Hematopoietic multipotent progenitor cell treated with erythropoietin and hydrocortisone succinate and interleukin-3 and kit ligand, for 8 days (in vitro differentiated cells): ENCODE data around the gene RGS12.

Experiments used
- DNase-seq: peaks from one replicate; pipeline ENCODE4 v3.0.0-alpha.2; 2015

RGS12 gene

GRCh38 chr4:3253808-3254207, 39.0 kb upstream of the RGS12 start:
- no peak for DNase-seq

DNA sequence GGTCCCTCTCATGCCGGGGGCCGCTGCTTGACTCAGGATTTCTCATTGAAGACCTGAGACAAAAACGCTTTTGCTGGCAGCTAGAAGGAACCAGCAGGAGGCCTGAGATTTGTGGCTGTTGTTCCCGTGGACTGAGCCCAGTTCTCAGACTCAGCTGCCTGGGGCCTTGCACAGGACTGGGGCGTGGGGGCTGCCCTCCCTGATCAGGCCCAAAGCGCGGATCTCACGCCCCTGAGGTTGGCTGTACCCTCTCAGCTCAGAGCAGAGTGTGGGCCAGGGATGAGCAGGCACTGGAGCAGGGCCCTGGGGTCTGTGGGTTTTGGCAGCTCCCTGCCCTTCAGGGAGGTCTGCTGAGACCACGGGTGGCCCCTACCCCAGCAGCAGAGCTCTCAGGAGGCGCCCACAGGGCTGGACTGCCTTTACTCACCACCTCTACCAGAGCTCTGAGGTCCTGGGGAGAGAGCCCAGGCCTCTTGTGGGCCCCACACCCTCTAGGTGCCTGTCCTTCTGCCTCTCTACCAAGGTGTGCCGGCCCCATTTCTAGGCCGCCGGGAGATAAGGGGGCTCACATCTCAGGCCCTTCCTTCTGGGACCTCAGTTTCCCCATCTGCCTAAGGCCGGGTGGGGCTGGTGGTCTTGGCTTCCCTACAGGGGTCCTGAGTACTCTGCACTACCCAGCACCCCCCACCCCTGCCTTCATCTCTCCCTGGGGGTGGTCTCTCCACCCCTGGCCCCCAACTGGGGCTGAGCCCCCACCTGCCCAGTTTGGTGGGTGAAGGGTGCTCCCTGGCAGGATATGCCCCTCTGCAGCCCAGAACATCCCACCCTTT, 38.3 kb upstream of the RGS12 start:
- no peak for DNase-seq

DNA sequence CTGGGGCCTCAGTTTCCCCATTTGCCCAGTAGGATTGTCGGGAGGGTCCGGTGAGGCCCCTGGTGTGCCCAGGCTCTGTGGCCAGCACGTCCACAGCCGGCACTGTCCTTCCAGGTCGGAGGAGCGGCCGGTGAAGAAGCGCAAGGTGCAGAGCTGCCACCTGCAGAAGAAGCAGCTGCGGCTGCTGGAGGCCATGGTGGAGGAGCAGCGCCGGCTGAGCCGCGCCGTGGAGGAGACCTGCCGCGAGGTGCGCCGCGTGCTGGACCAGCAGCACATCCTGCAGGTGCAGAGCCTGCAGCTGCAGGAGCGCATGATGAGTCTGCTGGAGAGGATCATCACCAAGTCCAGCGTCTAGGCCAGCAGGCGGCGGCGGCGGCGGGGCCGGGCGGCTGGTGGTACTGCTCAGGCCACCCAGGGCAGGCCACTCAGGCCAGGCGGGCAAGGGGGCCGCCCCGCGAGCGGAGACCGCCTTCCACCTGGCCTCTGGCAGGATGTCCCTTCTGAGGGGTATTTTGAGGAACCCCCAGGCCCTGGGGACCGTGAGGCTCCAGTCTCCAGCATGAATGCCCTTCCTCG, 37.1 kb upstream of the RGS12 start:
- no peak for DNase-seq

- no peak for DNase-seq
Observed at GRCh38 chr4:3256230-3257102, 36.4 kb upstream of the RGS12 start.

GRCh38 chr4:3257103-3257555, 35.7 kb upstream of the RGS12 start:
- DNase-seq = no peak

DNA sequence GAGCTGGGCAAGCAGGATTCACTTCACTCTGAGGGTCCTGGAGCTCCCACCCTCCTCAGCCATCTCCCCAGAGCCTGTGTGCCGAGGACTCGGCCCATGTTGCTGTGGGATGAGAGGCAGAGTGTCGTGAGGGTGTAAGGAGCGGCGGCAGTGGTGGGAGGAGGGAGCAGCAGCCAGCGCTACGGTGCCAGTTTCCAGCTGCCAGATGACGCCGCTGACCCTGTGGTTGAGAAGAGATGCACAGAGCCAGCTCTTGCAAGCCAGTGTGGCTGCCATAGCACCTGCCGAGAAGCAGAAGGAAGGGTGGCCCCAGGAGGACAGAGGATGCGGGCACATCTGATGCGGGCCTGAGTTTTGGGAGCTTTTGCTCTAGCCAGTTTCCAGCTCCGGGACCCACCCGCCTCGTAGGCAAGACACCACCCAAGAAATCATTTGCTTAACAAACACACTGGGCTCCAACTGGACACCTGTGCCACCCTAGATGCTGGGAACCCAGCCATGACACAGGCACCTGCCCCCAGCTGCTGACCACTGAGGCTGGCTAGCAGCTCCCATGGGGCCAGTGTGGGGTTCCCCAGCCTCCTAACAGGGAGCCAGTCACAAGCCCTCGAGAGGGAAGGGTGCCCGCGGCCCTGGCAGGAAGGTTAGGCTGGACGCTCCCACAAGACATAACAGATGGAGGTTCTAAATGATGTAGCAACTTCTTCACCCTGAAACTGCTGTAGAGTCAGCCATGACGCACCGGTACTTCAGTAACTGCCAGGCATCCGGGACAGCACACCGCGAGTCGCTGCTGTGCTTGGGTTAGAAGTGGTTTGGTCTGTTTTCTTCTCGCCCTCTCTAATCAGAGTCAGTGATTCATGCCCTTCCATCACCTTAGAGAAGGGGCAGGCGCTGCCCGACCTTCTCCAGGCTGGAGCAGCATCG, 35.0 kb upstream of the RGS12 start:
- DNase-seq = no peak

DNA sequence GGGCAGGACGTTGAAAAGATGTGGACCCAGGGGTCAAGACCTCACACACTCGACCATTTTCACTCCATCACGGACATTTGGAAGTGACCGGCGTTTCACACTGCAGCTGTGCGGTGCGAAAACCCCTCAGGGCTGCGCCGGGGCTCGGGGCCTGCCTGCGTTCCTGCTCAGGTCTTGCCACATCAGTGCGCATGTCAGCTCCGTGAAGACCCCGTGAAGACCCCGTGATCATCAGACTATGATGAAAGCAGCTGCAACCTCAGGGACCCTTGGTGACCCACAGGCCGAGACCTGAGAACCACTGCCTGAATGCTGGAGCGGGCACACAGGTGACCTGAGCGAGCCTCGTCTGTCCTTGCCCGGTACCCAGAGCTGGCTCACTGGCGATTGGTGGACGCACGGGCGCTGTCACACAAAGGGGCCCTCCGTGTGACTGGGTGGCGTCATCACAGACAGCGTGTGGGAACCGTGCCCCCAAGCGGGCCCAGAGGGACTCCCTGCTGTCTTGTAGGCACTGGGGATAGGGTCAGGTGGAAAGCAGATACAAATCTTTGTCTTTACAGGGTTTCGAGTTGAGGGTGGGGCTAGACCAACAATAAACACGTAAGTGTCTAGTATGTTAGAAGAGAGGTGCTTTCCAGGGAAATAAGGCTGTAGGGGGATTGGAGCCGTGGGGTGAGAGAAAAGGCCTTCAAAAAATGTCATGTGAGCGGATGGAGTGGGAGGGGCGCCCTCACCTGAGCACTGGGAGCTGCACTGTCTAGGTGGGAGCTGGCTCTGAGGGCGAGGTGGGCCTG, 31.2 kb upstream of the RGS12 start:
- DNase-seq = no peak

DNA sequence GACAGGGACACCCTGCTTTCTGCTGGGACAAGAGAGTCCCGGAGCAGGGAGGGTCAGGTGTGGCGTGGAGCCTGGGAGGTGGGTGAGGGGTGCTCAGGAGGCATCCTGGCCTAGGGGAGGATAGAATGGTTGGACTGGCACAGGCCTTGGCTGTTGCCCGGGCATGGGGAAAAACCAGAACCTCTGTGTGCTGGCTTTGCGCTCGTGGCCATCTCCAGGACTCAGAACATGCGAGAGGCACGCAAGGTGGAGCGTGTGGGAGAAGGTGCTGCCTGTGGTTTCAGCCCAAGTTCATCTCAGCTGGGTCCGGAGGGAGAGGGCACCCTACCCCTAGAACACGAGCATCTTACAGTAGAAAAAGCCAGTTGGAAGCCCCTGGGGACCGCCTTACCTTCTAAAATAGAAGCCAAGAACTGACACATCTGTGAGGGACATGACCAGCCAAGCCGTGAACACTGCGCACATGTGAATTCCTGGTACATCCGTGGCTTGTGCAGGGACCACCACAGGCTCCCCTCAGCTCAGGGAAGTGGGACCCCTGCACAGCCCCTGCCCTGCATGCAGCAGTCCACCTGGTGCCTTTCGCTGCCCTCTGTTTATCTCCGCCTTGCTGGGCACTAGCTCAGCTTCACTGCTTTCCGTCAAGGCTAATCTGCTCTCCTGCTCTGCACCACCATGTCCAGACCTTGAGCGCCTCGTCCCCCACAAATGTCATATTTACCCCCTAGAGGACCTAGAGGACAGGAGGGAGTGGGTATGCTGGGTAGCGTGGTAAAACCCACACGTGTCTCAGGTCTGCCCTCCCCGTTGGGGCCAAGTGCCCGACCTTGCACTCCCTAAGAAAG, 30.4 kb upstream of the RGS12 start:
- DNase-seq = no peak

DNA sequence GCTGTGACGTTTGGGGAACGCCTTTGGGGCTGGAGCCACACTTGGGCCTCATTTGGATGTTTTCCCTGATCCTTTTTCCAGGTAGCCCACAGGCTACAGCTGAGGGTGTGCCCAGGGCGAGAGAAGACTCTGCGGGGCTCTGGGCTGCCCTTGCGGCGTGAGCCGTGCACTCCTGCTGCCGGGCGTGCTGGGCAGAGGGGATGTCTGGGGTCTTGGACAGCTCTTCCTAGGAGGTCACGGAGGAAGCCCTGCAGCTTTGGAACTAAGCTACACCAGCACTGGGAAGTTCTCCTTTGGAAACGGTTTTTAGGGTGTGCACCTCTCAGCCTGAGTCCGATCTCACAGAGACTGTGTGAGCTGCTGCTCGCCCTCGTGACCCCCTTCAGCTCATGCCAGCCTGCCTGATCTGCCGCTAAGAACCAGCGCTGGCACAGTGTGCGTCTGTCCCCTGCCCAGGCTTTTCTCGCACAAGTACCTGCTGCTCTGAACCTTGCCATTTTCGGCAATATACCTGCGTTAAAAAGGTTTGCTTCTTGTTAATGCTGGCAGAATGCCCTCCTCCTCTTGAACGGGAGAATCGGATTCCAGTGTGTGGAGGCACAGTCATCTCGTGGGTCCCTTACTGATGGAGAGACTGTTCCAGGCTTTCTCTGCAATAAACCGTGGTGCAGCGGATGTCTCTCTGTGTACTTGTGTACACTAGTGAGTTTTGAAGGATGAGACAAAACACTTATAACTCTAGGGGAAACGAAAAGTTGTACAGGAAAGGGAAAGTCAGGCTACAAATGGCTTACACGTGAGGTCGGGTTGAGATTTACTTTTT, 29.6 kb upstream of the RGS12 start:
- no peak for DNase-seq

DNA sequence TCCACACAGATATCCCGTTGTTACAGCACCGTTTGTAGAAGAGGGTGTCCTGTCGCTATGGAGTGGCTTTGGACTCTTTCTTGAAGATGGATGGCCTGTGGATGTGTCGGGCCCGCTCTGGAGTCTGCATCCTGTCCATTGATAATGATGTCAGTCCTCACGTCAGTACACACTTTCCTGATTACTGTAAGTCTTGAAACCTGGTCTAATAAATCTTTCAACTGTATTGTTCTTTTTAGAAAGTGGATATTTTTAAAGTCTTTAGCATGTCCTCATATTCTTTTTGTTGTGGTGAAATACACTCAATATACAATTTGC, 29.0 kb upstream of the RGS12 start:
- DNase-seq = no peak

DNA sequence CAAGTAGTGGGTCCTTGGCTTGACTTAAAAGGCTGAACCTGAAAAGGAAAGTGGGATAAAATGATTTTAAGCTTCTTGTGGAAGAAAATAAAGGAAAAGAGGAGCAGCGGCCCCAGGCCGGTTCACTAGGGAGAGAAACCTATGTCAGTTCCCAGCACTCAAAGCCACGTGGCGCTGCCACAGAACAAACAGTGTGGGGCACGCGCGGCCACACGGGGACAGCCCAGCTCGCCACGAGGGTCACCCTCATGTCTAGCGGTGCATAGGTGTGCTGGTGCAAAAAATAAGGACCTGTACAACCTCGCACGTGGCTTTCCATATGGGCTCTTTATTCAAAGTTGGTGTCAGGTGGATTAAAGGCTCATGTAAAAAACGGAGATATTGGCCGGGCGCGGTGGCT, 26.7 kb upstream of the RGS12 start:
- DNase-seq = no peak

- DNase-seq = no peak
Observed at GRCh38 chr4:3267576-3268394, 25.0 kb upstream of the RGS12 start.

DNA sequence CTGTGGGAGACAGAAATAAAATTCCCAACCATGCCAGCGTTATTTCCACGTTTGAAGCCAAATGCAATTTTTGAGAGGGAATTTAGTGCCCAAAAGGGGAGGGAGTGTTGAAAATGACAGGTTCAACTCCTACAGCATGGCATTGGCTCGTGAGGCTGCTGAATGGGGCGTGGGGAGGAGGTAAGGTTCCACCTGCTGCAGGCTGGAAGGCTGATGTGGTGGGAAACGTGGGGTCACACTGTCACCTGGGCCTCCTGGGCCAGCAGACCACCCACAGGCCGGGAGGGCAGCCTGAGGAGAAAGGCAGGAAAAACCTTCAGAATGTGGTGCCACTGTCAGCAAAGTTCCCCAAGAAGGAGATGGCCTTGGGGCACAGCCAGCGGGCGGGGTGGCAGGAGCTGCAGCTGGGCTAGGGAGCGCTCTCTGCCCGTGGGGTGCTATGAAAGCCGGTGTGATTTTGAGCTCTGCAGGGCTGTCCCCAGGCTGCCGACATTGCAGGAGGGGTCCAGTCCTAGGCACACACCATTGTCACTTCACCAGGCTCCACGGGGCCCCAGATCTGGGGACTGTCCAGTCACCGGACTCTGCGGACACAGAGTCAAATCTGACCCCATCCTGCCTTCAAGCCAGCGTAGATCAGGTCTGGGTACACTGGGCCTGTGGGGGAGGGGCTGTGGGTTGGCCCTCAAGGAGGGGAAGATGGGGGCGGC, 24.3 kb upstream of the RGS12 start:
- no peak for DNase-seq

- DNase-seq = no peak
Observed at GRCh38 chr4:3269105-3269927, 23.5 kb upstream of the RGS12 start.

DNA sequence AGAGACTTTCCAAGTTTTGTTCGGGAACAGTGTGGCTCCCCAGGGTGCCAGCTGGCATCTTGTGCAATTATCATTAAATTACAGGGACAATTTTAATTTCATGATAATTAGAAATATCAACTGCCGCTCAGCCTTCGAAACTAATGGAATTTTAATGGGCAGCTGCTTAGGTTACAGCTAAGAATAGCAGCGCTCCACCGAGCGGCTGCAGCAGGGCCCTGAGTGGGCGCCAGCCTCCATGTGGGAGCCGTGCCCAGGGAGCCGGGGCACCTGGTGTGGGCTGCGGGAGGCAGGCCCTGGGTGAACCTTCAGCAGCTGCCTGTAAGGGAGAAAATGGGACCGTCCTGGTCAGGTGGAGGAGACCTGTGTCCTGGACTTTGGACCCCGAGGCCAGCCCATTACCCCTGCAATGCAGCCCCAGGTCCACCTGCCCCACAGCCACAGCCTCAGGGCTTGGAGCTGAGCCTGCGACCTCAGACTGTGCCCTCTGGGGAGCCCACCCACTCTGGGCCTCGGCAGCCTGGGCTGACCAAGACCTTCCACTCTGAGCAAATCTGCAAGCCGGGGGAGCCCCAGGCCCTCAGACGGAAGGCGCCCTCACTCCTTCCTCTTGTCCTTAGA, 22.7 kb upstream of the RGS12 start:
- no peak for DNase-seq

DNA sequence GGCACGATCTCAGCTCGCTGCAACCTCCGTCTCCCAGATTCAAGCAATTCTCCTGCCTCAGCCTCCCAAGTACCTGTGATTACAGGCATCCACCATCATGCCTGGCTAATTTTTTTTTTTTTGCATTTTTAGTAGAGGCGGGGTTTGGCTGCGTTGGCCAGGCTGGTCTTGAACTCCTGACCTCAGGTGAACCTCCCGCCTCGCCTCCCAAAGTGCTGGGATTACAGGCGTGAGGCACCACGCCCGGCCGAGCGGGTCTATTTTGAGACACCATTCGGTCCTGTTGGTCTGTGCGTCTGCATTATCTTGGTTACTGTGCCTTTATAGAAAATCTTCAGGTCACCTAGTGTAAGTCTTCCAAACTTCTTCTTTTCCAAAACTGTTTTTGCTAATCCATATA, 21.7 kb upstream of the RGS12 start:
- DNase-seq = no peak

DNA sequence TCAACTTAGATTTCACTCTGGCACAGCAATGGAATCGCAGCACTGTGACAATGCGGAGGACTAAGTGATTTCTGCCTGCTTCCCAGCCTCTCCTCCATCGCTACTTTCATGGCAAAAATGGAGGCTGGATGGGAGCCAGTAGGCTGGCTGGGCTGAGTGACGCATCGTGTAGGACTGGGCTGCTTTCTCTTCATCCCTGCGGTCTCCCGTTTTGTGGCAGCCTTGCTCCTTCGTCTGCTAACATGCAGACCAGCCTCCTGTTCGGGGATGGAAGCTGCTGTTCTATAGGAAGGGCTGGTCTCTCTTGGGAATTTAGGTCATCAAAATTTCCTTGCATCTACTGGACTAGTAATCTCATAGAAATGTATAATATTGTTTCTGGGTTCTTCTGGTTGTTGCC, 15.8 kb upstream of the RGS12 start:
- DNase-seq = no peak
